HepG2 (cell line): Measurements from ENCODE around the gene THOC7. TPM values are rescaled to one million over a fixed set of nuclear protein-coding genes. Genes with fewer than 3 reads are reported as not detected.

ENCODE experiments used
- ATAC-seq: fragments of 200-7000 bp; cut with Tn5 transposase; 3 replicates; pipeline ENCODE4 v1.9.1; 2020; ENCODE audit warnings: mild to moderate bottlenecking, moderate library complexity
- BruUV-seq: library from RNA; stranded (reverse); fragments of 400-500 nt; replicated peaks from 2 replicates; lab custom pipeline; 2021; lab: Mats Ljungman, UMichigan
- CTCF ChIA-PET: fragments of 300-600 bp; formaldehyde crosslinking; extraction: SDS; loops from one replicate; lab custom pipeline; 2021; ENCODE audit warnings: low total read pairs, inconsistent platforms, low intra/inter-chr PET ratio; lab: Yijun Ruan, JAX
- POLR2A ChIA-PET: fragments of 350-600 bp; sonication (Branson Sonifier 250); formaldehyde crosslinking; loops from one replicate; lab custom pipeline; 2020; ENCODE audit warnings: antibody characterized with exemption, inconsistent platforms; lab: Yijun Ruan, JAX
- DNase-seq: peaks from one replicate; pipeline ENCODE4 v3.0.0-alpha.2; 2015; ENCODE audit warnings: low spot score
- FAIRE-seq: peaks from 3 replicates; lab custom pipeline; 2011; peaks lifted over from hg19 to GRCh38; lab: Jason Lieb, UNC
- H2AFZ ChIP-seq: one replicate; pipeline ENCODE4 v1.6.1; 2011; ENCODE audit warnings: low read length, inconsistent platforms
- H3K27ac ChIP-seq: fragments of 300-600 bp; 3 replicates; pipeline ENCODE4 v1.8.0; 2011; ENCODE audit warnings: mixed run types, mild to moderate bottlenecking, mixed read lengths, low read length, inconsistent platforms; ENCODE audit not compliant: insufficient read depth; ENCODE audit errors: extremely low read length
- H3K27me3 ChIP-seq, 2 experiments: fragments of 200-600 bp in 1 of 2; 2 replicates in 1 of 2; 3 replicates in 1 of 2; pipeline versions ENCODE4 v1.6.0 to v1.8.0; 2011; ENCODE audit warnings: low read length in 2 of 2, mild to moderate bottlenecking in 2 of 2, moderate library complexity in 2 of 2, inconsistent platforms in 1 of 2; ENCODE audit not compliant: insufficient read depth in 2 of 2, control insufficient read depth in 1 of 2
- H3K36me3 ChIP-seq, 2 experiments: fragments of 200-600 bp in 1 of 2; replicated peaks in 1 of 2; 2 replicates in 1 of 2; 3 replicates in 1 of 2; pipeline versions ENCODE4 v1.5.1 to v1.8.0; 2011; ENCODE audit warnings: low read length in 2 of 2, inconsistent platforms in 1 of 2; ENCODE audit not compliant: insufficient read depth in 2 of 2, control insufficient read depth in 1 of 2
- H3K4me1 ChIP-seq: 2 replicates; pipeline ENCODE4 v1.5.1; 2012; ENCODE audit warnings: low read length, inconsistent platforms; ENCODE audit not compliant: insufficient read depth
- H3K4me2 ChIP-seq: 2 replicates; pipeline ENCODE4 v1.6.0; 2011; ENCODE audit warnings: low read depth, low read length, inconsistent platforms
- H3K4me3 ChIP-seq, 3 experiments: fragments of 200-600 bp in 1 of 3; sonication (generic), shearing (Covaris generic) in 1 of 3; replicated peaks in 1 of 3; 2 replicates each; pipeline ENCODE4 v1.5.1; 2011 to 2016; ENCODE audit warnings: low read length in 3 of 3, inconsistent platforms in 2 of 3, low read depth in 2 of 3, mild to moderate bottlenecking in 2 of 3, control low read depth in 1 of 3, mixed read lengths in 1 of 3; ENCODE audit not compliant: insufficient read depth in 1 of 3
- H3K79me2 ChIP-seq: one replicate; pipeline ENCODE4 v1.6.1; 2011; ENCODE audit warnings: low read length, inconsistent platforms; ENCODE audit not compliant: insufficient read depth
- H3K9ac ChIP-seq: 2 replicates; pipeline ENCODE4 v1.6.0; 2011; ENCODE audit warnings: mild to moderate bottlenecking, low read depth, low read length, inconsistent platforms; ENCODE audit not compliant: insufficient read depth
- H3K9me3 ChIP-seq: 2 replicates; pipeline ENCODE4 v1.5.1; 2012; ENCODE audit warnings: mild to moderate bottlenecking, low read length
- H4K20me1 ChIP-seq: 2 replicates; pipeline ENCODE4 v1.6.0; 2011; ENCODE audit warnings: inconsistent platforms, mild to moderate bottlenecking, low read length, moderate library complexity; ENCODE audit not compliant: insufficient read depth
- ATF1 ChIP-seq: IDR thresholded peaks from 2 replicates; pipeline ENCODE4 v1.6.1; 2016; ENCODE audit warnings: mild to moderate bottlenecking, control low read depth
- CBFB ChIP-seq: sonication (generic); formaldehyde crosslinking; IDR thresholded peaks from 2 replicates; pipeline ENCODE4 v1.4.0; 2020; ENCODE audit warnings: missing genetic modification reagents
- GABPA ChIP-seq, 2 experiments: IDR thresholded peaks; 2 replicates each; pipeline ENCODE4 v1.6.1; 2011 to 2016; ENCODE audit warnings: low read depth in 2 of 2, low read length in 1 of 2, missing biosample characterization in 1 of 2, missing genetic modification characterization in 1 of 2
- REPIN1 ChIP-seq: sonication (generic); formaldehyde crosslinking; IDR thresholded peaks from 2 replicates; pipeline ENCODE4 v1.8.0; 2022; ENCODE audit warnings: missing genetic modification reagents, low read depth, mild to moderate bottlenecking, borderline replicate concordance
- REXO4 ChIP-seq: sonication (generic); formaldehyde crosslinking; IDR thresholded peaks from 2 replicates; pipeline ENCODE4 v1.8.0; 2022; ENCODE audit warnings: missing genetic modification reagents, mild to moderate bottlenecking, borderline replicate concordance
- RFX3 ChIP-seq: IDR thresholded peaks from 2 replicates; pipeline ENCODE4 v1.6.1; 2016; ENCODE audit warnings: missing biosample characterization, missing genetic modification reagents
- SALL1 ChIP-seq: sonication (generic); formaldehyde crosslinking; IDR thresholded peaks from 2 replicates; pipeline ENCODE4 v1.8.0; 2022; ENCODE audit warnings: mild to moderate bottlenecking, missing genetic modification reagents
- SNAPC2 ChIP-seq: sonication (generic); formaldehyde crosslinking; IDR thresholded peaks from 2 replicates; pipeline ENCODE4 v1.8.1; 2022; ENCODE audit warnings: mild to moderate bottlenecking, missing genetic modification reagents
- ZNF274 ChIP-seq: sonication (generic); formaldehyde crosslinking; IDR thresholded peaks from 2 replicates; pipeline ENCODE4 v1.5.1; 2020; ENCODE audit warnings: mild to moderate bottlenecking, missing genetic modification reagents
- WGBS: methylation state at CpG from one replicate; pipeline ENCODE4 v1.1.6; 2017; ENCODE audit warnings: low lambda C conversion rate; 5-methylcytosine and 5-hydroxymethylcytosine counted together
- in situ Hi-C: cut with HindIII; loops from 2 replicates; pipeline ENCODE4 v1.10.0; 2017; ENCODE audit warnings: low pct_unique_long_range_greater_than_20kb; ENCODE audit not compliant: extremely low pct_ligation_motif_present
- intact Hi-C: fragments of 100-400 bp; cut with micrococcal nuclease; formaldehyde crosslinking; loops from one replicate; pipeline ENCODE4 v1.10.0; 2022; ENCODE audit not compliant: unreplicated experiment
- polyA plus RNA-seq, 8 experiments: library from polyadenylated mRNA; depleted of rRNA in 3 of 8; stranded (reverse) in 7 of 8; unstranded in 1 of 8; fragments of >200 nt; fragmentation: Illumina TruSeq in 4 of 8; extraction: Trizol in 4 of 8; gene quantifications; 2 replicates each; pipeline versions ENCODE4 v1.2.1 to v1.2.3, GENCODE V29; 2011 to 2016; ENCODE audit warnings: low read depth in 4 of 8, missing spikeins in 1 of 8, mixed read lengths in 1 of 8; ENCODE audit not compliant: insufficient read depth in 1 of 8
- total RNA-seq, 5 experiments: library from RNA; depleted of rRNA; stranded (reverse); fragments of >200 nt; fragmentation: Illumina TruSeq; extraction: Trizol; gene quantifications; 2 replicates each; pipeline ENCODE4 v1.2.3, GENCODE V29; 2016; ENCODE audit warnings: low read depth in 1 of 5
- TF ChIP-seq, protein P1 (sequence below): sonication (generic); formaldehyde crosslinking; IDR thresholded peaks from 2 replicates; pipeline ENCODE4 v1.4.0; 2020; ENCODE audit warnings: missing genetic modification reagents
- TF ChIP-seq, protein P2 (sequence below): sonication (generic); formaldehyde crosslinking; IDR thresholded peaks from 2 replicates; pipeline ENCODE4 v1.8.1; 2023; ENCODE audit warnings: missing genetic modification reagents, inconsistent platforms, borderline replicate concordance
- TF ChIP-seq, protein P3 (sequence below): sonication (generic); formaldehyde crosslinking; IDR thresholded peaks from 2 replicates; pipeline ENCODE4 v1.5.0; 2020; ENCODE audit warnings: missing genetic modification reagents
- TF ChIP-seq, protein P4 (sequence below): sonication (generic); formaldehyde crosslinking; IDR thresholded peaks from 2 replicates; pipeline ENCODE4 v1.5.0; 2020; ENCODE audit warnings: missing genetic modification reagents

THOC7 gene
- total and polyA plus RNA-seq, 2 of the 13 experiments (the other 11 are each of a cell fraction or from before 2014, with no cell fraction given) = 32.8 to 63.5 TPM

DNA sequence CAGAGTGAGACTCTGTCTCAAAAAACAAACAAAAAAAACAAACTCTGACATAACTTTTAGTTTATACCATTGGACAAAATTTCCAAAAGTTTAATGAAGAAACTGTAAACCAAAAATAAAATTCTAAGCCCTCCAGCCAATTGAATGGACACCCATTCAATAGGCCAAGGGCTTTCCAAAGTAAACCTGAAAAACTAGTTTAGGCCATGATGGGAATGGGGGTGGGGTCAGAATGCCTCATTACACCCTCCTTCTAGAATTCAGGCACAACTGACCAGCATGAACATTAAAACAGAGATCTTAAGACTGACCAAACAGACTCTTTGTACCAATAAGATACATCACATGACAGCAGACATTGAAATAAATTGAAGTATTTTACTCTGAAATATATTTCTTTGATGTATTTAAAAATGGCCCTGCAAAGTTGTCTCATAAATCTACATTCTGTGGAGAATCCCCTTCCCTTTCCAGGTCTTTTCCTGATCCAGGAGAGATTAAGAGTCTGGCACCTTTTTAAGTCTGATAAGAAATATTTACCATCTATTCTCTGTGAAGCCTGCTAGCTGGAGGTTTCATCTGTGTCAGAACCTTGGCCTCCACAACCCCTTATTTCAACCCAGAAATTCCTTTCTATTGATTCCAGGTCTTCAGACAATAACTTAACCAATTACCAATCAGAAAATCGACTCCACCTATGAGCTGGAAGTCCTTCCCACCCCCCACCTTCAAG, 15.7 kb downstream of the THOC7 start:
- WGBS = 67% methylated on average over 1 of the region's 1 CpG
- Histone ChIP-seq H3K9me3 (no peaks in the 10 kb centered on the region), H2AFZ (no peak overlapping the region), H3K4me2 (no peak overlapping the region), H3K79me2 (peaks cover 2% of the 10 kb centered on the region), H3K4me1 (no peaks in the 10 kb centered on the region), H3K36me3 (no peaks in the 10 kb centered on the region; a peak in 1 of 5 replicates), H3K4me3 (no peak overlapping the region), H4K20me1 (no peaks in the 10 kb centered on the region), H3K27me3 (no peaks in the 10 kb centered on the region), H3K27ac (no peak overlapping the region), H3K9ac (no peak overlapping the region)
- ChIA-PET POLR2A (no interaction called here), CTCF (no interaction called here)
- FAIRE-seq (no peak), ATAC-seq (no peak), DNase-seq (no peak)
- intact Hi-C loops (no loop called here), in situ Hi-C loops (no loop called here)
- no TSS peak for BruUV-seq
- TF ChIP-seq GABPA (IDR thresholded peaks at IDR 0.05; ENCODE audit: low read depth, low read length) (no peak), GABPA (CRISPR knock-in tag; IDR thresholded peaks at IDR 0.05; ENCODE audit: low read depth) (no peak), CBFB (CRISPR knock-in tag) (no peak), ATF1 (CRISPR knock-in tag) (no peak), REXO4 (CRISPR knock-in tag) (no peak), RFX3 (CRISPR knock-in tag) (no peak), SALL1 (CRISPR knock-in tag) (no peak), ZNF274 (no peak), REPIN1 (CRISPR knock-in tag) (no peak), SNAPC2 (CRISPR knock-in tag) (no peak)
- TF ChIP-seq, protein P1, sequence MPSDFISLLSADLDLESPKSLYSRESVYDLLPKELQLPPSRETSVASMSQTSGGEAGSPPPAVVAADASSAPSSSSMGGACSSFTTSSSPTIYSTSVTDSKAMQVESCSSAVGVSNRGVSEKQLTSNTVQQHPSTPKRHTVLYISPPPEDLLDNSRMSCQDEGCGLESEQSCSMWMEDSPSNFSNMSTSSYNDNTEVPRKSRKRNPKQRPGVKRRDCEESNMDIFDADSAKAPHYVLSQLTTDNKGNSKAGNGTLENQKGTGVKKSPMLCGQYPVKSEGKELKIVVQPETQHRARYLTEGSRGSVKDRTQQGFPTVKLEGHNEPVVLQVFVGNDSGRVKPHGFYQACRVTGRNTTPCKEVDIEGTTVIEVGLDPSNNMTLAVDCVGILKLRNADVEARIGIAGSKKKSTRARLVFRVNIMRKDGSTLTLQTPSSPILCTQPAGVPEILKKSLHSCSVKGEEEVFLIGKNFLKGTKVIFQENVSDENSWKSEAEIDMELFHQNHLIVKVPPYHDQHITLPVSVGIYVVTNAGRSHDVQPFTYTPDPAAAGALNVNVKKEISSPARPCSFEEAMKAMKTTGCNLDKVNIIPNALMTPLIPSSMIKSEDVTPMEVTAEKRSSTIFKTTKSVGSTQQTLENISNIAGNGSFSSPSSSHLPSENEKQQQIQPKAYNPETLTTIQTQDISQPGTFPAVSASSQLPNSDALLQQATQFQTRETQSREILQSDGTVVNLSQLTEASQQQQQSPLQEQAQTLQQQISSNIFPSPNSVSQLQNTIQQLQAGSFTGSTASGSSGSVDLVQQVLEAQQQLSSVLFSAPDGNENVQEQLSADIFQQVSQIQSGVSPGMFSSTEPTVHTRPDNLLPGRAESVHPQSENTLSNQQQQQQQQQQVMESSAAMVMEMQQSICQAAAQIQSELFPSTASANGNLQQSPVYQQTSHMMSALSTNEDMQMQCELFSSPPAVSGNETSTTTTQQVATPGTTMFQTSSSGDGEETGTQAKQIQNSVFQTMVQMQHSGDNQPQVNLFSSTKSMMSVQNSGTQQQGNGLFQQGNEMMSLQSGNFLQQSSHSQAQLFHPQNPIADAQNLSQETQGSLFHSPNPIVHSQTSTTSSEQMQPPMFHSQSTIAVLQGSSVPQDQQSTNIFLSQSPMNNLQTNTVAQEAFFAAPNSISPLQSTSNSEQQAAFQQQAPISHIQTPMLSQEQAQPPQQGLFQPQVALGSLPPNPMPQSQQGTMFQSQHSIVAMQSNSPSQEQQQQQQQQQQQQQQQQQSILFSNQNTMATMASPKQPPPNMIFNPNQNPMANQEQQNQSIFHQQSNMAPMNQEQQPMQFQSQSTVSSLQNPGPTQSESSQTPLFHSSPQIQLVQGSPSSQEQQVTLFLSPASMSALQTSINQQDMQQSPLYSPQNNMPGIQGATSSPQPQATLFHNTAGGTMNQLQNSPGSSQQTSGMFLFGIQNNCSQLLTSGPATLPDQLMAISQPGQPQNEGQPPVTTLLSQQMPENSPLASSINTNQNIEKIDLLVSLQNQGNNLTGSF = no peak
- TF ChIP-seq, protein P2, sequence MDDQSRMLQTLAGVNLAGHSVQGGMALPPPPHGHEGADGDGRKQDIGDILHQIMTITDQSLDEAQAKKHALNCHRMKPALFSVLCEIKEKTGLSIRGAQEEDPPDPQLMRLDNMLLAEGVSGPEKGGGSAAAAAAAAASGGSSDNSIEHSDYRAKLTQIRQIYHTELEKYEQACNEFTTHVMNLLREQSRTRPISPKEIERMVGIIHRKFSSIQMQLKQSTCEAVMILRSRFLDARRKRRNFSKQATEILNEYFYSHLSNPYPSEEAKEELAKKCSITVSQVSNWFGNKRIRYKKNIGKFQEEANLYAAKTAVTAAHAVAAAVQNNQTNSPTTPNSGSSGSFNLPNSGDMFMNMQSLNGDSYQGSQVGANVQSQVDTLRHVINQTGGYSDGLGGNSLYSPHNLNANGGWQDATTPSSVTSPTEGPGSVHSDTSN (CRISPR knock-in tag) = no peak
- TF ChIP-seq, protein P3, sequence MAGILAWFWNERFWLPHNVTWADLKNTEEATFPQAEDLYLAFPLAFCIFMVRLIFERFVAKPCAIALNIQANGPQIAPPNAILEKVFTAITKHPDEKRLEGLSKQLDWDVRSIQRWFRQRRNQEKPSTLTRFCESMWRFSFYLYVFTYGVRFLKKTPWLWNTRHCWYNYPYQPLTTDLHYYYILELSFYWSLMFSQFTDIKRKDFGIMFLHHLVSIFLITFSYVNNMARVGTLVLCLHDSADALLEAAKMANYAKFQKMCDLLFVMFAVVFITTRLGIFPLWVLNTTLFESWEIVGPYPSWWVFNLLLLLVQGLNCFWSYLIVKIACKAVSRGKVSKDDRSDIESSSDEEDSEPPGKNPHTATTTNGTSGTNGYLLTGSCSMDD (CRISPR knock-in tag) = no peak
- TF ChIP-seq, protein P4, sequence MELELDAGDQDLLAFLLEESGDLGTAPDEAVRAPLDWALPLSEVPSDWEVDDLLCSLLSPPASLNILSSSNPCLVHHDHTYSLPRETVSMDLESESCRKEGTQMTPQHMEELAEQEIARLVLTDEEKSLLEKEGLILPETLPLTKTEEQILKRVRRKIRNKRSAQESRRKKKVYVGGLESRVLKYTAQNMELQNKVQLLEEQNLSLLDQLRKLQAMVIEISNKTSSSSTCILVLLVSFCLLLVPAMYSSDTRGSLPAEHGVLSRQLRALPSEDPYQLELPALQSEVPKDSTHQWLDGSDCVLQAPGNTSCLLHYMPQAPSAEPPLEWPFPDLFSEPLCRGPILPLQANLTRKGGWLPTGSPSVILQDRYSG (CRISPR knock-in tag) = no peak
